Thyroid gland (tissue), 4 donors: Measurements from ENCODE around the gene PRKCZ. TPM values are rescaled to one million over a fixed set of nuclear protein-coding genes. Genes with fewer than 3 reads are reported as not detected.
A peak's percentile ranks its signal among the peaks of the same experiment; 100 is the strongest.

Experiments used
- DNase-seq, 2 donors: peaks; one replicate each; pipeline ENCODE4 v3.0.0-alpha.2; 2019
- H3K27ac ChIP-seq, 3 donors: fragments of 200-600 bp; sonication (generic); 1 replicate in 2 of 3; 2 replicates in 1 of 3; pipeline ENCODE4 v1.5.1; 2016 to 2019; ENCODE audit warnings: mild to moderate bottlenecking in 1 of 3, moderate library complexity in 1 of 3
- H3K27me3 ChIP-seq: fragments of 200-600 bp; sonication (generic); one replicate; pipeline ENCODE4 v1.5.1; 2019
- H3K36me3 ChIP-seq, 2 donors: fragments of 200-600 bp; sonication (generic); one replicate each; pipeline ENCODE4 v1.5.1; 2016 to 2019
- H3K4me1 ChIP-seq, 2 donors: fragments of 200-600 bp; sonication (generic); one replicate each; pipeline ENCODE4 v1.5.1; 2017 to 2019
- H3K4me3 ChIP-seq, 3 donors: fragments of 200-600 bp; sonication (generic); replicated peaks in 1 of 3; 1 replicate in 2 of 3; 2 replicates in 1 of 3; pipeline ENCODE4 v1.5.1; 2016; ENCODE audit warnings: mild to moderate bottlenecking in 1 of 3
- H3K9me3 ChIP-seq: fragments of 200-600 bp; sonication (generic); one replicate; pipeline ENCODE4 v1.5.1; 2017
- CTCF ChIP-seq, 6 experiments: fragments of 200-600 bp in 3 of 6; fragments of 450-650 bp in 3 of 6; sonication (generic) in 3 of 6; IDR thresholded peaks; one replicate each; pipeline ENCODE4 v1.5.1; 2016 to 2019; ENCODE audit warnings: antibody characterized with exemption in 6 of 6, mild to moderate bottlenecking in 2 of 6, inconsistent platforms in 1 of 6, moderate library complexity in 1 of 6
- POLR2A ChIP-seq, 2 donors: fragments of 450-650 bp; IDR thresholded peaks; one replicate each; pipeline ENCODE4 v1.6.1; 2017; ENCODE audit warnings: antibody characterized with exemption in 2 of 2, mild to moderate bottlenecking in 2 of 2, moderate library complexity in 1 of 2
- WGBS, 2 donors: methylation state at CpG; one replicate each; pipeline ENCODE4 v1.1.5; 2017; 5-methylcytosine and 5-hydroxymethylcytosine counted together
- intact Hi-C: fragments of 100-400 bp; cut with DNase I; formaldehyde crosslinking; loops from one replicate; pipeline ENCODE4 v1.15.1; 2023
- total RNA-seq, 4 donors: library from RNA; depleted of rRNA; stranded (reverse); fragments of >200 nt; gene quantifications; one replicate each; pipeline ENCODE4 v1.2.3, GENCODE V29; 2016

PRKCZ gene
- total RNA-seq, 4 donors from 2014 or later: 33.6 to 53.0 (median 44.3) TPM

- Histone ChIP-seq H3K27me3 (peaks cover 3% of the 10 kb centered on the region), H3K36me3 (no peaks in the 10 kb centered on the region), H3K4me1 (peaks cover 5 to 11% of the 10 kb centered on the region in 2 donors), H3K4me3 (no peak overlapping the region), H3K9me3 (no peaks in the 10 kb centered on the region), H3K27ac (no peak overlapping the region)
- 94 to 96% methylated on average over 8 to 9 of the region's 10 CpGs for WGBS, 2 donors
- intact Hi-C loops: no loop called here
- DNase-seq: no peak
- TF ChIP-seq POLR2A (IDR thresholded peaks at IDR 0.05) (no peak), CTCF (IDR thresholded peaks at IDR 0.05) (no peak)
Measured at GRCh38 chr1:2024451-2024850, 25.8 kb upstream of the PRKCZ start.

GRCh38 chr1:2024887-2025286 is 25.3 kb upstream of the PRKCZ start:
- WGBS, 2 donors: 40 to 92% methylated on average over 2 to 6 of the region's 18 CpGs
- intact Hi-C loops: no loop called here
- TF ChIP-seq POLR2A (IDR thresholded peaks at IDR 0.05): no peak
- TF ChIP-seq CTCF (IDR thresholded peaks at IDR 0.05): no peak

GRCh38 chr1:2025491-2025981 is 24.7 kb upstream of the PRKCZ start:
- Histone ChIP-seq H3K4me1 (peaks cover 0 to 6% of the 10 kb centered on the region in 2 donors), H3K27ac (peak overlapping the region in 2 of 3 donors; percentile 12 to 33), H3K9me3 (no peaks in the 10 kb centered on the region), H3K27me3 (peaks cover 3% of the 10 kb centered on the region), H3K36me3 (no peaks in the 10 kb centered on the region), H3K4me3 (no peak overlapping the region)
- intact Hi-C loops: no loop called here
- TF ChIP-seq CTCF (IDR thresholded peaks at IDR 0.05) (no peak), POLR2A (IDR thresholded peaks at IDR 0.05) (no peak)
- no peak for DNase-seq
- WGBS, 2 donors: 45 to 68% methylated on average over 38 of the region's 39 CpGs

More at GRCh38 chr1:2024887-2025286, 25.3 kb upstream of the PRKCZ start:
- H3K27me3 ChIP-seq: peaks cover 3% of the 10 kb centered on the region
- H3K9me3 ChIP-seq: no peaks in the 10 kb centered on the region
- no peaks in the 10 kb centered on the region for H3K36me3 ChIP-seq
- no peak overlapping the region for H3K4me3 ChIP-seq
- no peak for DNase-seq
- peaks cover 1 to 7% of the 10 kb centered on the region in 2 donors for H3K4me1 ChIP-seq
- no peak overlapping the region for H3K27ac ChIP-seq

GRCh38 chr1:2027961-2028583 is 22.1 kb upstream of the PRKCZ start:
- no peaks in the 10 kb centered on the region for H3K27me3 ChIP-seq
- DNase-seq: no peak
- TF ChIP-seq POLR2A (IDR thresholded peaks at IDR 0.05): no peak
- TF ChIP-seq CTCF (IDR thresholded peaks at IDR 0.05): no peak
- H3K36me3 ChIP-seq: no peaks in the 10 kb centered on the region
- H3K9me3 ChIP-seq: no peaks in the 10 kb centered on the region
- peaks cover 0 to 6% of the 10 kb centered on the region in 2 donors for H3K4me1 ChIP-seq
- H3K4me3 ChIP-seq: no peak overlapping the region
- intact Hi-C loops: no loop called here
- H3K27ac ChIP-seq: no peak overlapping the region
- WGBS, 2 donors: 89 to 91% methylated on average over 36 to 37 of the region's 46 CpGs

GRCh38 chr1:2028870-2029560 is 21.2 kb upstream of the PRKCZ start:
- H3K4me3 ChIP-seq: no peak overlapping the region
- no peak for TF ChIP-seq POLR2A (IDR thresholded peaks at IDR 0.05)
- no peak for TF ChIP-seq CTCF (IDR thresholded peaks at IDR 0.05)
- no peaks in the 10 kb centered on the region for H3K9me3 ChIP-seq
- H3K27me3 ChIP-seq: no peaks in the 10 kb centered on the region
- intact Hi-C loops: no loop called here
- H3K27ac ChIP-seq: no peak overlapping the region
- no peak for DNase-seq
- no peaks in the 10 kb centered on the region for H3K36me3 ChIP-seq
- WGBS, 2 donors: 88% methylated on average over 17 of the region's 26 CpGs; no CpG with 5 or more reads in 1 of the 2 donors
- H3K4me1 ChIP-seq: peaks cover 0 to 6% of the 10 kb centered on the region in 2 donors
